SK-N-SH treated with all-trans-retinoic acid at 6 μM for 48 hours (cell line): ENCODE measurements around the gene ZNF543.
A peak's percentile ranks its signal among the peaks of the same experiment; 100 is the strongest.

Experiments
- ATAC-seq: fragments of 200-7000 bp; cut with Tn5 transposase; 3 replicates; pipeline ENCODE4 v1.9.1; 2020; ENCODE audit warnings: mild to moderate bottlenecking, moderate library complexity
- ARNTL ChIP-seq: fragments of 450-650 bp; formaldehyde crosslinking; IDR thresholded peaks from 2 replicates; pipeline ENCODE4 v1.5.0; 2020; ENCODE audit warnings: low read depth, mild to moderate bottlenecking, moderate library complexity, borderline replicate concordance
- BACH2 ChIP-seq: fragments of 250-450 bp; sonication (Bioruptor Pico); IDR thresholded peaks from 2 replicates; pipeline ENCODE4 v1.9.0; 2021; ENCODE audit warnings: mild to moderate bottlenecking, borderline replicate concordance
- CREB5 ChIP-seq: fragments of 250-450 bp; sonication (Bioruptor Pico); IDR thresholded peaks from 2 replicates; pipeline ENCODE4 v1.5.1; 2020; ENCODE audit warnings: low read depth, mild to moderate bottlenecking, moderate library complexity
- CSDC2 ChIP-seq: fragments of 250-450 bp; sonication (Bioruptor Pico); IDR thresholded peaks from 2 replicates; pipeline ENCODE4 v1.5.0; 2020; ENCODE audit warnings: mild to moderate bottlenecking, moderate library complexity
- CSRNP3 ChIP-seq: fragments of 250-450 bp; sonication (Bioruptor Pico); IDR thresholded peaks from 2 replicates; pipeline ENCODE4 v1.5.1; 2021; ENCODE audit warnings: mild to moderate bottlenecking, moderate library complexity
- ISL1 ChIP-seq: fragments of 250-450 bp; sonication (Bioruptor Pico); IDR thresholded peaks from 2 replicates; pipeline ENCODE4 v2.1.2; 2022; ENCODE audit warnings: mild to moderate bottlenecking, moderate library complexity
- OSR1 ChIP-seq: fragments of 250-450 bp; sonication (Bioruptor Pico); IDR thresholded peaks from 2 replicates; pipeline ENCODE4 v1.8.0; 2022; ENCODE audit warnings: moderate library complexity, mild to moderate bottlenecking, inconsistent platforms
- PPARA ChIP-seq: fragments of 250-450 bp; sonication (Bioruptor Pico); IDR thresholded peaks from 2 replicates; pipeline ENCODE4 v1.5.0; 2020; ENCODE audit warnings: mild to moderate bottlenecking, borderline replicate concordance
- RARB ChIP-seq: fragments of 250-450 bp; sonication (Bioruptor Pico); IDR thresholded peaks from 2 replicates; pipeline ENCODE4 v1.8.0; 2021; ENCODE audit warnings: mild to moderate bottlenecking, moderate library complexity
- SNAI2 ChIP-seq: fragments of 250-450 bp; sonication (Bioruptor Pico); IDR thresholded peaks from 2 replicates; pipeline ENCODE4 v1.5.0; 2020; ENCODE audit warnings: mild to moderate bottlenecking, moderate library complexity
- TOX ChIP-seq: fragments of 250-450 bp; sonication (Bioruptor Pico); IDR thresholded peaks from 2 replicates; pipeline ENCODE4 v1.8.0; 2021; ENCODE audit warnings: mild to moderate bottlenecking, moderate library complexity, borderline replicate concordance
- ZC3H10 ChIP-seq: fragments of 250-450 bp; sonication (Bioruptor Pico); IDR thresholded peaks from 2 replicates; pipeline ENCODE4 v1.5.1; 2021; ENCODE audit warnings: mild to moderate bottlenecking, moderate library complexity
- ZFP3 ChIP-seq: fragments of 250-450 bp; sonication (Bioruptor Pico); IDR thresholded peaks from 2 replicates; pipeline ENCODE4 v1.5.0; 2020; ENCODE audit warnings: mild to moderate bottlenecking, moderate library complexity
- ZFP30 ChIP-seq: fragments of 450-650 bp; formaldehyde crosslinking; IDR thresholded peaks from 2 replicates; pipeline ENCODE4 v1.5.0; 2022; ENCODE audit warnings: mild to moderate bottlenecking, moderate library complexity
- ZNF565 ChIP-seq: fragments of 450-650 bp; formaldehyde crosslinking; conservative IDR thresholded peaks from 2 replicates; pipeline ENCODE4 v1.5.0; 2020; ENCODE audit warnings: low read depth, mild to moderate bottlenecking, moderate library complexity
- ZNF70 ChIP-seq: fragments of 450-650 bp; formaldehyde crosslinking; IDR thresholded peaks from 2 replicates; pipeline ENCODE4 v1.5.0; 2020; ENCODE audit warnings: mild to moderate bottlenecking, moderate library complexity
- ZNF8 ChIP-seq: fragments of 450-650 bp; formaldehyde crosslinking; IDR thresholded peaks from 2 replicates; pipeline ENCODE4 v1.5.0; 2020; ENCODE audit warnings: mild to moderate bottlenecking, moderate library complexity
- TF ChIP-seq, protein P1 (sequence below): fragments of 250-450 bp; sonication (Bioruptor Pico); IDR thresholded peaks from 2 replicates; pipeline ENCODE4 v1.8.0; 2021; ENCODE audit warnings: low read depth, mild to moderate bottlenecking, moderate library complexity, borderline replicate concordance
- TF ChIP-seq, protein P2 (sequence below): fragments of 250-450 bp; sonication (Bioruptor Pico); IDR thresholded peaks from 2 replicates; pipeline ENCODE4 v1.5.0; 2020; ENCODE audit warnings: mild to moderate bottlenecking, moderate library complexity
- TF ChIP-seq, protein P3 (sequence below): fragments of 250-450 bp; sonication (Bioruptor Pico); IDR thresholded peaks from 2 replicates; pipeline ENCODE4 v1.8.0; 2020; ENCODE audit warnings: mild to moderate bottlenecking, moderate library complexity, borderline replicate concordance

The ZNF543 gene

DNA sequence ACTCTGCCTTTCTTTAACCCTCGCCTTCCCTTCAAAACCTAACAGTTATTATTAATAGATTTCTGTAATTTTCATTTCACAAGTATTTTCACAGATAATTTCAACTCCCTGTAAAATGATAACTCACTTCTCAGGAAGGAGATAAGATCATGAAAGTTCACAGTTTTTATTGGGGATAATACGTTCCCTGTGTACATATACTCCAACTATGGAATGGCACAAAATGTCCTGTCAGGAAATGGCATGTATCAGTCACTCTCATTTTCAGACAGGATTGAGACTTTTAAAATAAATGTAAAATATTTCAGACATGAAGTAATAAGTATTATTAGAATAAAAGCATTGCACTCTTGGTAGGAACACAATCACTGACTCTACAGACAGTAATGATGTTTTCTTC is 42.1 kb downstream of the ZNF543 start:
- ATAC-seq, result no peak
- TF ChIP-seq CSDC2 (CRISPR knock-in tag) (no peak), BACH2 (CRISPR knock-in tag) (no peak), ZNF8 (no peak), ZNF565 (CRISPR knock-in tag) (no peak)
- TF ChIP-seq, protein P1, sequence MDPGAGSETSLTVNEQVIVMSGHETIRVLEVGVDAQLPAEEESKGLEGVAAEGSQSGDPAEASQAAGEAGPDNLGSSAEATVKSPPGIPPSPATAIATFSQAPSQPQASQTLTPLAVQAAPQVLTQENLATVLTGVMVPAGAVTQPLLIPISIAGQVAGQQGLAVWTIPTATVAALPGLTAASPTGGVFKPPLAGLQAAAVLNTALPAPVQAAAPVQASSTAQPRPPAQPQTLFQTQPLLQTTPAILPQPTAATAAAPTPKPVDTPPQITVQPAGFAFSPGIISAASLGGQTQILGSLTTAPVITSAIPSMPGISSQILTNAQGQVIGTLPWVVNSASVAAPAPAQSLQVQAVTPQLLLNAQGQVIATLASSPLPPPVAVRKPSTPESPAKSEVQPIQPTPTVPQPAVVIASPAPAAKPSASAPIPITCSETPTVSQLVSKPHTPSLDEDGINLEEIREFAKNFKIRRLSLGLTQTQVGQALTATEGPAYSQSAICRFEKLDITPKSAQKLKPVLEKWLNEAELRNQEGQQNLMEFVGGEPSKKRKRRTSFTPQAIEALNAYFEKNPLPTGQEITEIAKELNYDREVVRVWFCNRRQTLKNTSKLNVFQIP (CRISPR knock-in tag), result no peak
- TF ChIP-seq, all 23 proteins: peak for 0

DNA sequence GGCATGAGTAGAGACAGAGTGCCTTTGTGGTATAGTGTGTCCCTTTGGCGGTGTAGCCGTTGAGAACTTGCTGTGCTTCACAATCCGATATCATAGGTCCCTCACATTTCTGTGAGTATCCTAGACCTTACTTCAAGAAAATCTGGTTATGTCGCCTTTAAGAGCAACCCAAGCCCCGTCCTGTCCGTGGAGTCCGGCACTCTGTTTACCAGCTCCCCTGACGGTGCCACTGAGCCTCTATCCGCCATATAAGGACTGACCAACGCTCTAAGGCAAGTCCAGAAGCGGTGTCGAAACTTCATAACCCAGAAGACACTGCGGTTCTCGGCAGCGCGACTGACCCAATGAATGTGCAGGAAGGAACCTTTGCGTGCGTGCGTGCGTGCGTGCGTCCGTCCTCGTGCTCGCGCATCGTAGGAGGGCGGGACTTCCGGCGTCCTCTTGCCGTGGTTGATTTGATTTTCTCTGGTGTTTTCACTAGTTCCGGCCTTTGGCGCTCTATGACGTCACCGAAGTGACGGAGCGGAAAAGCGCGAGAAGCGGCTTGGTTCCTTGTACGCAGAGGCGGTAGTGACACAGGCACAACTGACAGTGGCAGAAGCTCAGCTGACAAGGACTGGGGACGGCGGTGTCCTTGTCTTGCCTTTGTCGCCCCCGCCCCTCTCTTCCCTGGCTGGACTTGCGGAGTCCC is 42.9 kb downstream of the ZNF543 start, which contains the start of the genes TRAPPC2B and ZNF547:
TSS of gene TRAPPC2B (plus strand) at position 555 of the 691 bp plus-strand sequence. CDS start 1,283 bp downstream, outside the sequence.
TSS of gene ZNF547 (plus strand) at position 555 of the 691 bp plus-strand sequence. CDS start 5,005 bp downstream, outside the sequence.
- TF ChIP-seq SNAI2 (CRISPR knock-in tag) (no peak), ISL1 (no peak), ZNF70 (CRISPR knock-in tag) (no peak), CREB5 (CRISPR knock-in tag) (peak; percentile 62; the same call in 1 of the 2 replicates), CSDC2 (CRISPR knock-in tag) (peak; percentile 60; the same call in 1 of the 2 replicates), ZFP30 (CRISPR knock-in tag) (0 out of 2 replicates have a peak, but pooled peaks have one; percentile 6)
- peak; percentile 100 for ATAC-seq

DNA sequence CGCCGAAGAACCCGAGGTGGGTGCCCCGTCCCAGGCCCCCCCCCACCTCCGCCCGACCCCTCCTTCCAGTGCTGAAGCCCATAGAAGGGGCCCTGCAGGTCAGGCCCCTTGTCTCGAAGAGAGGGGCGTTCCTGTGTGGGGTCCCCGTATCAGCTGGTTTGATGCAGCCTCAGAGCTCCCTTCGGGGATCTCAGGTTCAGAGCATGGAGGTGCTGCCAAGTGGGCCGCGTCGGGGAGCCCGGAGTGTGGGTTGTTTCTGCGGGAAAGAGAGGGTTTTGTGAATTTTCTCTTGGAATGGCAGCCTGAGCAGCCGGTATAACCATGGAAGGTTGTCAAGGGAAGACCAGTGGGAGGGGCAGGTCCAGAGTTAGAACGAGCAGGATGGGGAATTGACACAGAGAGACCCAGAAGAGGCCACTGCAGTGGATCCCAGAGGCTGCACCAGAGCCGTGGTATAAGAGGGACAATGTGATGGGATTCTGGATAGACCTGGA is 43.5 kb downstream of the ZNF543 start:
- no peak for TF ChIP-seq ZFP3 (CRISPR knock-in tag)
- no peak for TF ChIP-seq SNAI2 (CRISPR knock-in tag)
- TF ChIP-seq ZNF70 (CRISPR knock-in tag), result no peak
- TF ChIP-seq ZFP30 (CRISPR knock-in tag), result no peak
- no peak for TF ChIP-seq ZC3H10
- no peak for TF ChIP-seq PPARA
- TF ChIP-seq TOX, result no peak
- TF ChIP-seq CSRNP3 (CRISPR knock-in tag), result no peak
- no peak for TF ChIP-seq ISL1
- TF ChIP-seq ZNF565 (CRISPR knock-in tag), result no peak
- no peak for TF ChIP-seq ARNTL (CRISPR knock-in tag)
- TF ChIP-seq RARB, result no peak
- TF ChIP-seq, protein P1 (CRISPR knock-in tag), result no peak
- TF ChIP-seq ZNF8, result no peak
- TF ChIP-seq, protein P2, sequence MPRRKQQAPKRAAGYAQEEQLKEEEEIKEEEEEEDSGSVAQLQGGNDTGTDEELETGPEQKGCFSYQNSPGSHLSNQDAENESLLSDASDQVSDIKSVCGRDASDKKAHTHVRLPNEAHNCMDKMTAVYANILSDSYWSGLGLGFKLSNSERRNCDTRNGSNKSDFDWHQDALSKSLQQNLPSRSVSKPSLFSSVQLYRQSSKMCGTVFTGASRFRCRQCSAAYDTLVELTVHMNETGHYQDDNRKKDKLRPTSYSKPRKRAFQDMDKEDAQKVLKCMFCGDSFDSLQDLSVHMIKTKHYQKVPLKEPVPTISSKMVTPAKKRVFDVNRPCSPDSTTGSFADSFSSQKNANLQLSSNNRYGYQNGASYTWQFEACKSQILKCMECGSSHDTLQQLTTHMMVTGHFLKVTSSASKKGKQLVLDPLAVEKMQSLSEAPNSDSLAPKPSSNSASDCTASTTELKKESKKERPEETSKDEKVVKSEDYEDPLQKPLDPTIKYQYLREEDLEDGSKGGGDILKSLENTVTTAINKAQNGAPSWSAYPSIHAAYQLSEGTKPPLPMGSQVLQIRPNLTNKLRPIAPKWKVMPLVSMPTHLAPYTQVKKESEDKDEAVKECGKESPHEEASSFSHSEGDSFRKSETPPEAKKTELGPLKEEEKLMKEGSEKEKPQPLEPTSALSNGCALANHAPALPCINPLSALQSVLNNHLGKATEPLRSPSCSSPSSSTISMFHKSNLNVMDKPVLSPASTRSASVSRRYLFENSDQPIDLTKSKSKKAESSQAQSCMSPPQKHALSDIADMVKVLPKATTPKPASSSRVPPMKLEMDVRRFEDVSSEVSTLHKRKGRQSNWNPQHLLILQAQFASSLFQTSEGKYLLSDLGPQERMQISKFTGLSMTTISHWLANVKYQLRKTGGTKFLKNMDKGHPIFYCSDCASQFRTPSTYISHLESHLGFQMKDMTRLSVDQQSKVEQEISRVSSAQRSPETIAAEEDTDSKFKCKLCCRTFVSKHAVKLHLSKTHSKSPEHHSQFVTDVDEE, result no peak
- TF ChIP-seq CREB5 (CRISPR knock-in tag), result no peak
- TF ChIP-seq, protein P3, sequence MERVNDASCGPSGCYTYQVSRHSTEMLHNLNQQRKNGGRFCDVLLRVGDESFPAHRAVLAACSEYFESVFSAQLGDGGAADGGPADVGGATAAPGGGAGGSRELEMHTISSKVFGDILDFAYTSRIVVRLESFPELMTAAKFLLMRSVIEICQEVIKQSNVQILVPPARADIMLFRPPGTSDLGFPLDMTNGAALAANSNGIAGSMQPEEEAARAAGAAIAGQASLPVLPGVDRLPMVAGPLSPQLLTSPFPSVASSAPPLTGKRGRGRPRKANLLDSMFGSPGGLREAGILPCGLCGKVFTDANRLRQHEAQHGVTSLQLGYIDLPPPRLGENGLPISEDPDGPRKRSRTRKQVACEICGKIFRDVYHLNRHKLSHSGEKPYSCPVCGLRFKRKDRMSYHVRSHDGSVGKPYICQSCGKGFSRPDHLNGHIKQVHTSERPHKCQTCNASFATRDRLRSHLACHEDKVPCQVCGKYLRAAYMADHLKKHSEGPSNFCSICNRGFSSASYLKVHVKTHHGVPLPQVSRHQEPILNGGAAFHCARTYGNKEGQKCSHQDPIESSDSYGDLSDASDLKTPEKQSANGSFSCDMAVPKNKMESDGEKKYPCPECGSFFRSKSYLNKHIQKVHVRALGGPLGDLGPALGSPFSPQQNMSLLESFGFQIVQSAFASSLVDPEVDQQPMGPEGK (CRISPR knock-in tag), result no peak
- no peak for TF ChIP-seq CSDC2 (CRISPR knock-in tag)
- no peak for TF ChIP-seq OSR1 (CRISPR knock-in tag)
- peak; percentile 28 for ATAC-seq
